K562 (cell line): Measurements from ENCODE around the gene ZKSCAN5. TPM values are rescaled to one million over a fixed set of nuclear protein-coding genes. Genes with fewer than 3 reads are reported as not detected.

Source experiments
- ATF1 ChIP-seq, 2 experiments: fragments of 450-650 bp in 1 of 2; IDR thresholded peaks; 2 replicates each; pipeline ENCODE4 v1.6.1; 2016; ENCODE audit warnings: missing compliant biosample characterization in 1 of 2, missing genetic modification characterization in 1 of 2
- CC2D1A ChIP-seq: fragments of 450-650 bp; IDR thresholded peaks from 2 replicates; pipeline ENCODE4 v1.6.1; 2017; ENCODE audit warnings: mild to moderate bottlenecking
- DMBX1 ChIP-seq: fragments of 250-450 bp; sonication (Bioruptor Pico); IDR thresholded peaks from 2 replicates; pipeline ENCODE4 v1.8.0; 2022; ENCODE audit warnings: inconsistent platforms, mild to moderate bottlenecking, moderate library complexity, borderline replicate concordance
- ETV6 ChIP-seq, 3 experiments: fragments of 150-350 bp in 1 of 3; sonication (generic) in 1 of 3; formaldehyde crosslinking in 1 of 3; IDR thresholded peaks; 2 replicates each; pipeline versions ENCODE4 v1.6.1 to v1.8.0; 2014 to 2022; ENCODE audit warnings: borderline replicate concordance in 2 of 3, low read depth in 2 of 3, antibody characterized with exemption in 1 of 3, low read length in 1 of 3, mild to moderate bottlenecking in 1 of 3, missing genetic modification reagents in 1 of 3
- FIP1L1 ChIP-seq: fragments of 200-400 bp; formaldehyde crosslinking; IDR thresholded peaks from 2 replicates; pipeline ENCODE4 v1.6.1; 2018; ENCODE audit warnings: mild to moderate bottlenecking, low read depth, low read length; ENCODE audit not compliant: poor library complexity, severe bottlenecking
- GTF2F1 ChIP-seq: IDR thresholded peaks from 2 replicates; pipeline ENCODE4 v1.6.1; 2011; ENCODE audit warnings: low read depth, low read length, improper control_type of control experiment
- KAT7 ChIP-seq: sonication (generic); formaldehyde crosslinking; IDR thresholded peaks from 2 replicates; pipeline ENCODE4 v1.8.0; 2022; ENCODE audit warnings: missing genetic modification reagents, mild to moderate bottlenecking, borderline replicate concordance
- KDM5B ChIP-seq: fragments of 200-600 bp; sonication (generic); IDR thresholded peaks from 2 replicates; pipeline ENCODE4 v1.6.1; 2012; ENCODE audit warnings: low read depth, mild to moderate bottlenecking, moderate library complexity, low read length, control low read depth, inconsistent platforms; ENCODE audit not compliant: insufficient replicate concordance
- KLF16 ChIP-seq: IDR thresholded peaks from 2 replicates; pipeline ENCODE4 v1.6.1; 2016; ENCODE audit warnings: antibody characterized with exemption
- NR2C2 ChIP-seq, 2 experiments: fragments of 200-800 bp in 1 of 2; sonication (Bioruptor generic) in 1 of 2; sonication (generic) in 1 of 2; formaldehyde crosslinking in 1 of 2; IDR thresholded peaks; 2 replicates each; pipeline versions ENCODE4 v1.6.1 to v1.8.0; 2016 to 2022; ENCODE audit warnings: mild to moderate bottlenecking in 1 of 2, missing compliant biosample characterization in 1 of 2, missing genetic modification characterization in 1 of 2, missing genetic modification reagents in 1 of 2
- POLR2B ChIP-seq: fragments of 450-650 bp; IDR thresholded peaks from 2 replicates; pipeline ENCODE4 v1.6.1; 2018; ENCODE audit warnings: low read depth; ENCODE audit not compliant: partially characterized antibody
- SOX6 ChIP-seq: fragments of 450-650 bp; IDR thresholded peaks from 2 replicates; pipeline ENCODE4 v1.6.1; 2014; ENCODE audit warnings: mild to moderate bottlenecking
- TEAD1 ChIP-seq, 2 experiments: fragments of 450-650 bp in 1 of 2; sonication (generic) in 1 of 2; formaldehyde crosslinking; IDR thresholded peaks; 2 replicates each; pipeline versions ENCODE4 v1.4.0 to v1.8.0; 2020 to 2022; ENCODE audit warnings: mild to moderate bottlenecking in 2 of 2, missing genetic modification reagents in 1 of 2
- TSC22D4 ChIP-seq: fragments of 450-650 bp; IDR thresholded peaks from 2 replicates; pipeline ENCODE4 v1.6.1; 2016; ENCODE audit warnings: missing genetic modification characterization, missing biosample characterization, control low read depth
- ZNF785 ChIP-seq: fragments of 250-450 bp; sonication (Bioruptor Pico); IDR thresholded peaks from 2 replicates; pipeline ENCODE4 v1.4.0; 2020; ENCODE audit warnings: mild to moderate bottlenecking
- polyA plus RNA-seq, 8 experiments: library from polyadenylated mRNA; depleted of rRNA in 4 of 8; stranded (reverse) in 5 of 8; unstranded in 3 of 8; fragments of >200 nt; fragmentation: Nextera tagmentation in 2 of 8; fragmentation: Illumina TruSeq in 1 of 8; extraction: Ambion mirVana in 2 of 8; extraction: Trizol in 1 of 8; gene quantifications; 2 replicates each; pipeline versions ENCODE4 v1.2.1 to v1.2.3, GENCODE V29; 2011 to 2014; ENCODE audit warnings: inconsistent platforms in 1 of 8, missing spikeins in 1 of 8
- total RNA-seq, 7 experiments: library from RNA; depleted of rRNA in 6 of 7; stranded (reverse); fragments of >200 nt in 6 of 7; fragmentation: Illumina TruSeq in 2 of 7; extraction: Trizol in 2 of 7; gene quantifications; 2 replicates each; pipeline versions ENCODE4 v1.2.1 to v1.2.3, GENCODE V29; 2011 to 2021; ENCODE audit warnings: low replicate concordance in 1 of 7
- TF ChIP-seq, protein P1 (sequence below): fragments of 250-450 bp; sonication (Bioruptor Pico); IDR thresholded peaks from 2 replicates; pipeline ENCODE4 v1.5.0; 2020; ENCODE audit warnings: mild to moderate bottlenecking
- TF ChIP-seq, protein P2 (sequence below): fragments of 200-800 bp; sonication (Bioruptor generic); IDR thresholded peaks from 2 replicates; pipeline ENCODE4 v1.6.1; 2017; ENCODE audit warnings: missing genetic modification characterization, missing compliant biosample characterization
- TF ChIP-seq, protein P3 (sequence below), 2 experiments: fragments of 450-650 bp in 1 of 2; sonication (generic) in 1 of 2; formaldehyde crosslinking in 1 of 2; IDR thresholded peaks in 1 of 2; conservative IDR thresholded peaks in 1 of 2; 2 replicates each; pipeline versions ENCODE4 v1.6.1 to v1.8.1; 2016 to 2023; ENCODE audit warnings: mild to moderate bottlenecking in 2 of 2, moderate library complexity in 2 of 2, inconsistent platforms in 1 of 2, missing genetic modification reagents in 1 of 2
- TF ChIP-seq, protein P4 (sequence below): fragments of 450-650 bp; conservative IDR thresholded peaks from 2 replicates; pipeline ENCODE4 v1.6.1; 2016; ENCODE audit warnings: missing genetic modification characterization, low read depth, mild to moderate bottlenecking, control low read depth, missing compliant biosample characterization

ZKSCAN5 gene
- total and polyA plus RNA-seq, 9 of the 15 experiments (the other 6 are each of a cell fraction or from before 2014, with no cell fraction given): 4.2 to 19.0 (median 15.0) TPM

DNA sequence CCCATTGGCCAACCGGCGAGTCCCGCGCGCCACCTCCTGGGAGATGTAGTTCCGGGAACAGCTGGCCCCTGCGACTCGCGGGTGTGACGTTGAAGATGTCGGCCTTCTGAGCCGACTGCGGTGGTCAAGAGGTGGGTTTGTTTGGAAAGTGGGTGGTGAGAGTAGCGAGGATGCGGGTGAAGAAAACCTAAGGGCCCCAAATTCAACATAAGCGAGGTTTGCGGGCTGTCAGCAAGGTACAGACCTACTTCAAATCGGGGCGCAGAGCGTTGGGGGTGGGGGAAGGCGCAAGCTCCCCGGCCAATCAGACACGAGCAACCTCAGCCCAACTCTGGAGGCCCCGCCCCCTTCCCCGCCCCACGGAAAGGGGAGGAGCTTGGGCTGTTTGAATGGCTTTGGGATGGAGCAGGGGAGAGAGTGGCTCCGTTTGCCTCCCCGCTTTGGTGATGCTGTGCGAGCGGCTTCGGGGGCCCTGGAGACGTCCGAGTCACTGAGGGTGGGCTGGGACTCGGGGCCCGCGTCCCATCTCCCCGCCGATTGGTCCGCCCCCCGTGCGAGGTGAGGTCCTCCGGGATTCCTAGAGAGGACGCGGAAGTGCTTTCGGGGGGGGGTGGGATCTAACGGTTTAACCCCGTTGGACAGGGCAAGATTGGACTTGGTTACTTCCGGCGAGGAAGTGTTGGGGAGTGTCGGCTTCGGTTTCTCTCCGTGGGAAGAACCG, at the start of gene ZKSCAN5 (continued):
- TF ChIP-seq, protein P1, sequence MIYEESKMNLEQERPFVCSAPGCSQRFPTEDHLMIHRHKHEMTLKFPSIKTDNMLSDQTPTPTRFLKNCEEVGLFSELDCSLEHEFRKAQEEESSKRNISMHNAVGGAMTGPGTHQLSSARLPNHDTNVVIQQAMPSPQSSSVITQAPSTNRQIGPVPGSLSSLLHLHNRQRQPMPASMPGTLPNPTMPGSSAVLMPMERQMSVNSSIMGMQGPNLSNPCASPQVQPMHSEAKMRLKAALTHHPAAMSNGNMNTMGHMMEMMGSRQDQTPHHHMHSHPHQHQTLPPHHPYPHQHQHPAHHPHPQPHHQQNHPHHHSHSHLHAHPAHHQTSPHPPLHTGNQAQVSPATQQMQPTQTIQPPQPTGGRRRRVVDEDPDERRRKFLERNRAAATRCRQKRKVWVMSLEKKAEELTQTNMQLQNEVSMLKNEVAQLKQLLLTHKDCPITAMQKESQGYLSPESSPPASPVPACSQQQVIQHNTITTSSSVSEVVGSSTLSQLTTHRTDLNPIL: no peak
- TF ChIP-seq TSC22D4 (tag) (no peak), TEAD1 (CRISPR knock-in tag; IDR thresholded peaks at IDR 0.05) (peak in 1 of 2 experiments; percentile 28; a peak in 1 of 4 replicates), CC2D1A (0 out of 2 replicates have a peak, but pooled peaks have one; percentile 46), POLR2B (peak; percentile 86), KDM5B (peak; percentile 93), KAT7 (CRISPR knock-in tag) (peak; percentile 84; the same call in 1 of the 2 replicates), SOX6 (peak; percentile 45; the same call in 1 of the 2 replicates), DMBX1 (peak; percentile 23; the same call in 1 of the 2 replicates), ATF1 (CRISPR knock-in tag; IDR thresholded peaks at IDR 0.05) (peak; percentile 44; the same call in 1 of the 2 replicates), ATF1 (tag; IDR thresholded peaks at IDR 0.05) (peak; percentile 97), ETV6 (IDR thresholded peaks at IDR 0.05; ENCODE audit: borderline replicate concordance in 1 of 2, low read depth in 2 of 2, low read length in 1 of 2) (peak; percentile 72 to 84; a peak in 3 of 4 replicates), ETV6 (CRISPR knock-in tag; IDR thresholded peaks at IDR 0.05; ENCODE audit: borderline replicate concordance) (no peak), KLF16 (no peak), ZNF785 (CRISPR knock-in tag) (no peak), FIP1L1 (peak; percentile 84), GTF2F1 (peak; percentile 53; the same call in 1 of the 2 replicates), NR2C2 (CRISPR knock-in tag; IDR thresholded peaks at IDR 0.05) (peak; percentile 93), NR2C2 (tag; IDR thresholded peaks at IDR 0.05) (peak; percentile 99)
- TF ChIP-seq, protein P2, sequence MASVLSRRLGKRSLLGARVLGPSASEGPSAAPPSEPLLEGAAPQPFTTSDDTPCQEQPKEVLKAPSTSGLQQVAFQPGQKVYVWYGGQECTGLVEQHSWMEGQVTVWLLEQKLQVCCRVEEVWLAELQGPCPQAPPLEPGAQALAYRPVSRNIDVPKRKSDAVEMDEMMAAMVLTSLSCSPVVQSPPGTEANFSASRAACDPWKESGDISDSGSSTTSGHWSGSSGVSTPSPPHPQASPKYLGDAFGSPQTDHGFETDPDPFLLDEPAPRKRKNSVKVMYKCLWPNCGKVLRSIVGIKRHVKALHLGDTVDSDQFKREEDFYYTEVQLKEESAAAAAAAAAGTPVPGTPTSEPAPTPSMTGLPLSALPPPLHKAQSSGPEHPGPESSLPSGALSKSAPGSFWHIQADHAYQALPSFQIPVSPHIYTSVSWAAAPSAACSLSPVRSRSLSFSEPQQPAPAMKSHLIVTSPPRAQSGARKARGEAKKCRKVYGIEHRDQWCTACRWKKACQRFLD: peak; percentile 73
- TF ChIP-seq, protein P3, sequence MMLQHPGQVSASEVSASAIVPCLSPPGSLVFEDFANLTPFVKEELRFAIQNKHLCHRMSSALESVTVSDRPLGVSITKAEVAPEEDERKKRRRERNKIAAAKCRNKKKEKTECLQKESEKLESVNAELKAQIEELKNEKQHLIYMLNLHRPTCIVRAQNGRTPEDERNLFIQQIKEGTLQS (IDR thresholded peaks at IDR 0.05): no peak
- TF ChIP-seq, protein P3 (CRISPR knock-in tag; conservative IDR thresholded peaks at IDR 0.05): peak; percentile 77; the same call in 1 of the 2 replicates
- TF ChIP-seq, protein P4, sequence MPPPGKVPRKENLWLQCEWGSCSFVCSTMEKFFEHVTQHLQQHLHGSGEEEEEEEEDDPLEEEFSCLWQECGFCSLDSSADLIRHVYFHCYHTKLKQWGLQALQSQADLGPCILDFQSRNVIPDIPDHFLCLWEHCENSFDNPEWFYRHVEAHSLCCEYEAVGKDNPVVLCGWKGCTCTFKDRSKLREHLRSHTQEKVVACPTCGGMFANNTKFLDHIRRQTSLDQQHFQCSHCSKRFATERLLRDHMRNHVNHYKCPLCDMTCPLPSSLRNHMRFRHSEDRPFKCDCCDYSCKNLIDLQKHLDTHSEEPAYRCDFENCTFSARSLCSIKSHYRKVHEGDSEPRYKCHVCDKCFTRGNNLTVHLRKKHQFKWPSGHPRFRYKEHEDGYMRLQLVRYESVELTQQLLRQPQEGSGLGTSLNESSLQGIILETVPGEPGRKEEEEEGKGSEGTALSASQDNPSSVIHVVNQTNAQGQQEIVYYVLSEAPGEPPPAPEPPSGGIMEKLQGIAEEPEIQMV (tag): no peak
